Left lung (tissue), 10 donors: ENCODE data around the gene PPP2R2C. TPM values are rescaled to one million over a fixed set of nuclear protein-coding genes. Genes with fewer than 3 reads are reported as not detected.

ENCODE experiments used
- ATAC-seq: fragments of 200-7000 bp; cut with Tn5 transposase; one replicate; pipeline ENCODE4 v1.9.1; 2020; ENCODE audit warnings: moderate library complexity
- DNase-seq, 4 donors: peaks; one replicate each; pipeline ENCODE4 v3.0.0-alpha.2; 2013 to 2020
- H3K27ac ChIP-seq, 2 donors: fragments of 200-600 bp; sonication (generic) in 1 of 2; one replicate each; pipeline versions ENCODE4 v1.5.0 to v1.8.0; 2020 to 2021
- H3K27me3 ChIP-seq, 2 donors: fragments of 200-600 bp; sonication (generic) in 1 of 2; one replicate each; pipeline versions ENCODE4 v1.5.0 to v1.8.0; 2020 to 2021
- H3K36me3 ChIP-seq, 2 donors: fragments of 200-600 bp; sonication (generic) in 1 of 2; one replicate each; pipeline versions ENCODE4 v1.5.0 to v1.8.0; 2020 to 2021
- H3K4me1 ChIP-seq, 2 donors: fragments of 200-600 bp; one replicate each; pipeline ENCODE4 v1.8.0; 2021
- H3K4me3 ChIP-seq, 2 donors: fragments of 200-600 bp; sonication (generic) in 1 of 2; one replicate each; pipeline versions ENCODE4 v1.5.0 to v1.8.0; 2020 to 2021; ENCODE audit warnings: mild to moderate bottlenecking in 1 of 2
- H3K9me3 ChIP-seq, 2 donors: fragments of 200-600 bp; sonication (generic) in 1 of 2; one replicate each; pipeline versions ENCODE4 v1.5.0 to v1.8.0; 2020 to 2021
- intact Hi-C, 2 donors: fragments of 100-400 bp; cut with DNase I; formaldehyde crosslinking; loops; one replicate each; pipeline versions ENCODE4 v1.11.2 to v1.14.2; 2022
- polyA plus RNA-seq, 6 donors: library from polyadenylated mRNA; unstranded; fragments of 120-200 nt; gene quantifications; one replicate each; pipeline ENCODE4 v1.2.1, GENCODE V29; 2013; ENCODE audit not compliant: insufficient read length in 6 of 6
- total RNA-seq, 2 donors: library from RNA; stranded (reverse); fragmentation: NEBNext Ultra II Directional; extraction: Animal tissue kit (Norgen Biotek cat#: 25700); gene quantifications; one replicate each; pipeline ENCODE4 v1.2.1, GENCODE V29; 2021
- TF ChIP-seq, protein P1 (sequence below), 2 donors: fragments of 200-600 bp; sonication (generic) in 1 of 2; IDR thresholded peaks; one replicate each; pipeline versions ENCODE4 v1.5.0 to v1.8.0; 2021; ENCODE audit warnings: antibody characterized with exemption in 2 of 2
- donor health status: DM: no; HTN: yes; CAD: no.
- donor health status: DM: no; HTN: no; CAD: no.

The PPP2R2C gene
- total and polyA plus RNA-seq, 8 donors, result 0.29 to 0.50 (median 0.43) TPM; not detected in 1

GRCh38 chr4:6354626-6355025, 117.8 kb downstream of the PPP2R2C start:
- no peak overlapping the region for H3K27ac ChIP-seq
- intact Hi-C loops, result no loop called here
- no peaks in the 10 kb centered on the region for H3K9me3 ChIP-seq
- H3K4me3 ChIP-seq, result no peak overlapping the region
- H3K4me1 ChIP-seq, result no peaks in the 10 kb centered on the region
- peaks cover 0 to 33% of the 10 kb centered on the region in 2 donors for H3K27me3 ChIP-seq
- TF ChIP-seq, protein P1, sequence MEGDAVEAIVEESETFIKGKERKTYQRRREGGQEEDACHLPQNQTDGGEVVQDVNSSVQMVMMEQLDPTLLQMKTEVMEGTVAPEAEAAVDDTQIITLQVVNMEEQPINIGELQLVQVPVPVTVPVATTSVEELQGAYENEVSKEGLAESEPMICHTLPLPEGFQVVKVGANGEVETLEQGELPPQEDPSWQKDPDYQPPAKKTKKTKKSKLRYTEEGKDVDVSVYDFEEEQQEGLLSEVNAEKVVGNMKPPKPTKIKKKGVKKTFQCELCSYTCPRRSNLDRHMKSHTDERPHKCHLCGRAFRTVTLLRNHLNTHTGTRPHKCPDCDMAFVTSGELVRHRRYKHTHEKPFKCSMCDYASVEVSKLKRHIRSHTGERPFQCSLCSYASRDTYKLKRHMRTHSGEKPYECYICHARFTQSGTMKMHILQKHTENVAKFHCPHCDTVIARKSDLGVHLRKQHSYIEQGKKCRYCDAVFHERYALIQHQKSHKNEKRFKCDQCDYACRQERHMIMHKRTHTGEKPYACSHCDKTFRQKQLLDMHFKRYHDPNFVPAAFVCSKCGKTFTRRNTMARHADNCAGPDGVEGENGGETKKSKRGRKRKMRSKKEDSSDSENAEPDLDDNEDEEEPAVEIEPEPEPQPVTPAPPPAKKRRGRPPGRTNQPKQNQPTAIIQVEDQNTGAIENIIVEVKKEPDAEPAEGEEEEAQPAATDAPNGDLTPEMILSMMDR (IDR thresholded peaks at IDR 0.05), result no peak
- DNase-seq, result peak in 1 of 4 donors; percentile 28
- no peak for ATAC-seq
- H3K36me3 ChIP-seq, result no peaks in the 10 kb centered on the region

DNA sequence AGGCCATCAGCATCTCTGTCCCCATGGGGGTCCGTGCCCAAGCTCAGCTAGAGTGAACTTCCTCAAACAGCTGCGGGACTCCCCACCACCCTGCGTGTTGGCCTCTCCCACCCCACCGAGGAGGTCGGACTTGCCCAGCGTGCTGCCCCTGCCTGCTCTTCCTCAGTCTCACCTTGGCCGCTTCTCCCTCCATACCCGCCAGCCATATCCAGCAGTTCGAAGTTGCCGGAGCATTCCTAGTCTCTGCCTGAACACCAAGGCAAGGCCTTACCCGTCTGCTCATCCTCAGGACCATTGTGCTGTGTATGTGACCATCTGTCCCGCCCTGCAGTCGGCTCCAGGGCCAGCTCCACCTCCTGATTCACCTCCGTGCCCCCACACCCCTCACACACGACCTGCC, 118.3 kb downstream of the PPP2R2C start:
- Histone ChIP-seq H3K27me3 (peaks cover 0 to 32% of the 10 kb centered on the region in 2 donors), H3K9me3 (no peaks in the 10 kb centered on the region), H3K4me3 (no peak overlapping the region), H3K27ac (no peak overlapping the region), H3K36me3 (no peaks in the 10 kb centered on the region), H3K4me1 (no peaks in the 10 kb centered on the region)
- intact Hi-C loops, result no loop called here
- DNase-seq (peak in 1 of 4 donors; percentile 47), ATAC-seq (no peak)
- TF ChIP-seq, protein P1 (IDR thresholded peaks at IDR 0.05), result no peak

GRCh38 chr4:6352031-6352692, 120.3 kb downstream of the PPP2R2C start:
- ATAC-seq (no peak), DNase-seq (peak in 1 of 4 donors; percentile 51)
- H3K4me1 ChIP-seq, result no peaks in the 10 kb centered on the region
- no peak overlapping the region for H3K4me3 ChIP-seq
- intact Hi-C loops, result no loop called here
- H3K9me3 ChIP-seq, result no peaks in the 10 kb centered on the region
- peaks cover 0 to 51% of the 10 kb centered on the region in 2 donors for H3K27me3 ChIP-seq
- no peak overlapping the region for H3K27ac ChIP-seq
- H3K36me3 ChIP-seq, result no peaks in the 10 kb centered on the region
- TF ChIP-seq, protein P1 (IDR thresholded peaks at IDR 0.05), result no peak

DNA sequence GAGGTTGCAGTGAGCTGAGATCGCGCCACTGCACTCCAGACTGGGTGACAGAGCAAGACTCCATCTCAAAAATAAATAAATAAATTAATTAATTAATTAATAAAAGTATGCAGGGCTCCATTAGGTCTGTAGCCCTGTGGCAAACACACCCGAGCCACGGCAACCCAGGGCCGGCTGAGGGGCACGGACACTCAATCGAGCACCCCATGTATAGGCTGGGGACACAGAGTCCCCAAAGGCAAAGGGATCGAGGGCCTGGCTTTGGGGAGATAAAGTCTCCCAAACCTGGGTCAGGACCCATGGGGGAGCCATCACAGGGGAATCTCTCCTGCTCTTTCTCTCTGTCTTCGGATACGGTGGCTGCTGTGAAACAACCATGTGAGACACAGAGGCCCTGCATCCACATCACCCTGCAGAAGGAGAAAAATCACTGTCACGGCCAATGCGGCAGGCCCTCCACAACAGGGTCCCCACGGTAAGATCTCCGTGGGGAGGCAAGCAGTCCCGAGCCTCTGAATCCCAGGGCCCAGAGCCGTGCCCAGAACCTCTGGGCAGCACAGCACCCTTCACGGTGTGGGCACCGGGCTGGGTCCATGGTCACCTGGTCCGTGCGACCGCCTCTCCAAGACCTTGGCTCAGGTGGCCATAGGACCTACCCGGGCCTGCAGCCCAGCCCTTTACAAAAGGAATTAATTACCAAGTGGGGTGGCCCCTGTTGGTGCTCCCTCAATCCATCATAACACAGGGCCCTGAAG, 121.0 kb downstream of the PPP2R2C start:
- no peak overlapping the region for H3K4me3 ChIP-seq
- TF ChIP-seq, protein P1 (IDR thresholded peaks at IDR 0.05), result no peak
- DNase-seq, result peak in 1 of 4 donors; percentile 62
- intact Hi-C loops, result no loop called here
- H3K4me1 ChIP-seq, result no peaks in the 10 kb centered on the region
- H3K36me3 ChIP-seq, result no peaks in the 10 kb centered on the region
- no peaks in the 10 kb centered on the region for H3K9me3 ChIP-seq
- H3K27ac ChIP-seq, result no peak overlapping the region
- H3K27me3 ChIP-seq, result peaks cover 0 to 52% of the 10 kb centered on the region in 2 donors
- ATAC-seq, result no peak

GRCh38 chr4:6350646-6351045, 121.8 kb downstream of the PPP2R2C start:
- intact Hi-C loops, result no loop called here
- no peaks in the 10 kb centered on the region for H3K9me3 ChIP-seq
- H3K4me1 ChIP-seq, result no peaks in the 10 kb centered on the region
- ATAC-seq (no peak), DNase-seq (peak in 1 of 4 donors; percentile 43)
- H3K27me3 ChIP-seq, result peaks cover 0 to 60% of the 10 kb centered on the region in 2 donors
- no peak overlapping the region for H3K4me3 ChIP-seq
- TF ChIP-seq, protein P1 (IDR thresholded peaks at IDR 0.05), result no peak
- H3K36me3 ChIP-seq, result no peaks in the 10 kb centered on the region
- H3K27ac ChIP-seq, result no peak overlapping the region
